ENCODE data around the gene ZBTB16. TPM values are rescaled to one million over a fixed set of nuclear protein-coding genes. Genes with fewer than 3 reads are reported as not detected.

The ZBTB16 gene
- total RNA-seq, 2 donors from 2014 or later, result 2.0 to 13.7 TPM

DNA sequence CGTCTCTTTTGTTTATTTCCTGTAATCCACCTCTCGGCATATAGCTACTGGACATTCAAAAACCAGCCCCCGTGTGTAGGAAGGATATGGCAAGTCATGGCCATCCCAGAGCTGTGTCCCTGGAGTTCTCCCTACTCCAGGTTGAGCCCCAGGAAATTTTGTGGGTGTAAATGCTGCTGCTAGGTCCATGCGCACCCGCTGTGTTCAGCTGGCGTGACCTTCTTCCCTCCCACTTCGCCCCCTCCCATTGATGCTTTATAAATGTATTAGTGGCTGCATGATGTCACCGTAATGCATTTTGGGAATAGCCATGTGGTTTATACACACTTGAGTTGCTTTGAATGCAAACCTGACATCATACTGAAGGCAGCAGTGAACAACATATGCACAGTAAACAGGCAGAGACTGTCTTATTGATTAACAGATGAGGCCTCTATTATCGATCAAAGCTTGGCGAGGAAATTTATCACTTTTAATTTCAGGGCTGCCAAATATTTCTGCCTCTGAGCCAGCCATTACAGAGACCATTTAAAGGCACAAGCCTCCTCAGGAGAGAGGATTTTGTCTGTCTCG, 123.0 kb downstream of the ZBTB16 start:
- Histone ChIP-seq H3K4me3 (no peak overlapping the region), H3K9me3 (no peaks in the 10 kb centered on the region), H3K36me3 (no peaks in the 10 kb centered on the region), H3K27me3 (no peaks in the 10 kb centered on the region), H3K4me1 (peaks cover 17% of the 10 kb centered on the region), H3K27ac (no peak overlapping the region), H3K9ac (ENCODE audit: low read depth in 2 of 2, low read length in 2 of 2) (no peak overlapping the region)
- DNase-seq, result no peak
- TF ChIP-seq, protein P1, sequence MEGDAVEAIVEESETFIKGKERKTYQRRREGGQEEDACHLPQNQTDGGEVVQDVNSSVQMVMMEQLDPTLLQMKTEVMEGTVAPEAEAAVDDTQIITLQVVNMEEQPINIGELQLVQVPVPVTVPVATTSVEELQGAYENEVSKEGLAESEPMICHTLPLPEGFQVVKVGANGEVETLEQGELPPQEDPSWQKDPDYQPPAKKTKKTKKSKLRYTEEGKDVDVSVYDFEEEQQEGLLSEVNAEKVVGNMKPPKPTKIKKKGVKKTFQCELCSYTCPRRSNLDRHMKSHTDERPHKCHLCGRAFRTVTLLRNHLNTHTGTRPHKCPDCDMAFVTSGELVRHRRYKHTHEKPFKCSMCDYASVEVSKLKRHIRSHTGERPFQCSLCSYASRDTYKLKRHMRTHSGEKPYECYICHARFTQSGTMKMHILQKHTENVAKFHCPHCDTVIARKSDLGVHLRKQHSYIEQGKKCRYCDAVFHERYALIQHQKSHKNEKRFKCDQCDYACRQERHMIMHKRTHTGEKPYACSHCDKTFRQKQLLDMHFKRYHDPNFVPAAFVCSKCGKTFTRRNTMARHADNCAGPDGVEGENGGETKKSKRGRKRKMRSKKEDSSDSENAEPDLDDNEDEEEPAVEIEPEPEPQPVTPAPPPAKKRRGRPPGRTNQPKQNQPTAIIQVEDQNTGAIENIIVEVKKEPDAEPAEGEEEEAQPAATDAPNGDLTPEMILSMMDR (IDR thresholded peaks at IDR 0.05), result no peak
- intact Hi-C loops (cut with DNase I), result loop anchor here (5.0 kb wide), 3 partner anchors 75 to 150 kb away; no protein-coding TSS in a partner anchor

DNA sequence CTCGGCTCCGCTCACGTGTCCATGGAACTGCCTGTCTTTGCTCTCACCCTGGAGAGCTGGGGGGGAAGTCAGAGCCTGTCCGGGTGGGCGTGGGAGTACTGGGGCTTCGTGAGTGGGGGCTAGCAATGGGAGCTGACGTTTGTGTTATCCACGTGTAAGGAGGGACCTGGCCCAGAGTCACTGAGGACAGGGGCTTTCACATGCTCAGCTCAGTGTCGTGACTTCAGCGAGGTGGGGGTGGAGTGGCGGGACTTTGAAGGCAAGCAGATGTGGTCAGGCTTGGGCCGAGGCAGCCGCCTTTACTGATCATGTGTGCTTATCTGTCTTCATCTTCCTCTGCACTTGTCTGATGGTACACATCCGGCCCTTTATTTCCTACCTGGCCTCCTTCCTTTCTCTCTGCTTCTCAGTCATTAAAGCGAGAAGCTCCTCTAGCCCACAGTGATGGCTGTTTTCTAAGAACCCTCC, 123.6 kb downstream of the ZBTB16 start:
- intact Hi-C loops (cut with DNase I), result loop anchor here (5.0 kb wide), 3 partner anchors 74 to 151 kb away; no protein-coding TSS in a partner anchor
- H3K27ac ChIP-seq, result no peak overlapping the region
- H3K4me1 ChIP-seq, result peaks cover 17% of the 10 kb centered on the region

DNA sequence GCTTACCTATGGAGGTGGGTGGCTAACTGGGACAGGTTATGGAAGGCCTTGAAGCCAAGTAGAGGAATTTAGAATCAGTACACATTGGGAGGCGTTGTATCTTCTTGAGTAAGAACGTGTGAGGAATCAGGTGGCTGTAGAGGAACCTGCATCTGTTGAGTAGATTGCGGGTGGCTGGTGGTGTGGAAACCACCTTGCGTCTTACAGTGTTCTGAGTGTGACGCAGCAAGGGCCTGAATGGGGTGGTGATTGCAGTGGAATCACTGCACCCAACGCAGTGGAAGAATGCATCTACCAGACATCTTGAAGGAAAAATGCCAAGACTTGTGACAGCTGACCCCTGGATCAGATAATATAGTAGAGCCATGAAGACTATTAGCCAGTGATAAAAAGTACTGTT, 125.9 kb downstream of the ZBTB16 start:
- Histone ChIP-seq H3K4me3 (no peak overlapping the region), H3K27ac (no peak overlapping the region), H3K9ac (ENCODE audit: low read depth in 2 of 2, low read length in 2 of 2) (no peak overlapping the region), H3K36me3 (no peaks in the 10 kb centered on the region), H3K27me3 (no peaks in the 10 kb centered on the region), H3K4me1 (no peaks in the 10 kb centered on the region), H3K9me3 (no peaks in the 10 kb centered on the region)
- no peak for DNase-seq
- intact Hi-C loops (cut with DNase I), result no loop called here
- TF ChIP-seq, protein P1 (IDR thresholded peaks at IDR 0.05), result no peak

More for the DNA sequence above, 123.6 kb downstream of the ZBTB16 start:
- Histone ChIP-seq H3K4me3 (no peak overlapping the region), H3K9me3 (no peaks in the 10 kb centered on the region), H3K9ac (ENCODE audit: low read depth in 2 of 2, low read length in 2 of 2) (no peak overlapping the region), H3K27me3 (no peaks in the 10 kb centered on the region), H3K36me3 (no peaks in the 10 kb centered on the region)
- DNase-seq, result no peak
- TF ChIP-seq, protein P1 (IDR thresholded peaks at IDR 0.05), result no peak

DNA sequence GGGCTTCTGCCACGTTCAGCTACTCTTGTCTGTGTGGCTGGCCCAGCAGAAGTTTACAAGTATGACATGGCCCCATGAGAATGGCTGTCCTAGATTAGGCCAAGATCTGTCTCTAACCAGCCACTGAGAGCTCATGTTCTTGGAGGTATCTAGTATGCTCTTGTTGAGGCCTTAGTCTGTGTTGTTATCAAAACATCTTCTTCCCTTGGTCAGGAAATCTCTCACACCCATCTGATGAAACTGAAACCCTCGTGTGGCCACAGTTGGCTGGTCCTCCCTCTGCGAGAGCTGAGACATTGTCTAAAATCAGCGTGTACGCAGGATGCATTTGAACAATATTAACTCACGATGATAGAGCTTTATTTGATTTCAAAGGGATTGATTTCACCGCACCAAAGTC, 127.7 kb downstream of the ZBTB16 start:
- TF ChIP-seq, protein P1 (IDR thresholded peaks at IDR 0.05), result no peak
- H3K9me3 ChIP-seq, result no peaks in the 10 kb centered on the region
- H3K36me3 ChIP-seq, result no peaks in the 10 kb centered on the region
- intact Hi-C loops (cut with DNase I), result no loop called here
- no peak overlapping the region for H3K4me3 ChIP-seq
- no peaks in the 10 kb centered on the region for H3K4me1 ChIP-seq
- H3K9ac ChIP-seq (ENCODE audit: low read depth in 2 of 2, low read length in 2 of 2), result no peak overlapping the region
- no peak overlapping the region for H3K27ac ChIP-seq
- no peak for DNase-seq
- H3K27me3 ChIP-seq, result no peaks in the 10 kb centered on the region

DNA sequence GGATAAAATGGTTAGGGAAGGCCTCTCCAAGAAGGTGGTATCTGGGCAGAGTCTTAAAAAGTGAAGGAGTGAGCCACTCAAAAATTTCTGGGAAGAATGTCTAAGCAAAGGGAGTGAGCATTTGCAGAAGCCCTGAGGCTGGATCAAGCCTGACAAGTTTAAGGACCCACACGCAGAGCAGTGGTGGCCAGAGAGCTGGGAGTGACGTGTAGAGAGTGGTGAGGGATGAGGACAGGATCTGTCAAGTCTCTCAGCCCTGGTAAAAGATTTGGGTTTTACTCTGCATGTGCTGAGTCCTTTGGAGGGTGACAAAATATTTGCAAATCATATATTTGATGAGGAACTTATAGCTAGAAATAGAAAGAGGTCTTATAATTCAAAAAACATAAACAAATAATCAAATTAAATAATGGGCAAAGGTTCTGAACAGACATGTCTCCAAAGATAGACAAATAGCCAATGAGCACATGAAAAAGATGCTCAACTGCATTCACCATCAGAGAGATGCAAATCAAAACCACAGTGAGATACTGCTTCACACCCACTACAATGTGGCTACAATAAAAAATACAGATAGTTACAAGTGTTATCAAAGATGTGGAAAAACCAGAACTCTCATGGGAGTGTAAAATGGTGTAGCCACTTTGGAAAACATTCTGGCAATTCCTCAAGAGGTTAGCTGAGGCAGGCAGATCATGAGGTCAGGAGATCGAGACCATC, 129.5 kb downstream of the ZBTB16 start:
- DNase-seq, result no peak
- Histone ChIP-seq H3K4me3 (no peak overlapping the region), H3K36me3 (no peaks in the 10 kb centered on the region), H3K4me1 (no peaks in the 10 kb centered on the region), H3K27me3 (no peaks in the 10 kb centered on the region), H3K9ac (ENCODE audit: low read depth in 2 of 2, low read length in 2 of 2) (no peak overlapping the region), H3K9me3 (no peaks in the 10 kb centered on the region), H3K27ac (no peak overlapping the region)
- intact Hi-C loops (cut with DNase I), result no loop called here
- TF ChIP-seq, protein P1 (IDR thresholded peaks at IDR 0.05), result no peak
